ENCODE results near the gene GFPT1. TPM values are rescaled to one million over a fixed set of nuclear protein-coding genes. Genes with fewer than 3 reads are reported as not detected.

GFPT1 gene
- total RNA-seq, 1 experiment from 2014 or later: 37.0 TPM

GRCh38 chr2:69285379-69285894 is 101.6 kb downstream of the GFPT1 start:
- Histone ChIP-seq H3K9me3 (replicated peaks) (no peaks in the 10 kb centered on the region), H3K27me3 (replicated peaks) (no peaks in the 10 kb centered on the region), H3K4me1 (replicated peaks) (0 out of 2 replicates have a peak, but pooled peaks cover 5% of the 10 kb centered on the region), H3K27ac (no peak overlapping the region), H3K4me3 (no peak overlapping the region), H3K36me3 (no peaks in the 10 kb centered on the region)
- DNase-seq (ENCODE audit: low read depth in 1 of 2, low spot score in 2 of 2): no peak

GRCh38 chr2:69280796-69281412 is 106.1 kb downstream of the GFPT1 start:
- Histone ChIP-seq H3K27me3 (replicated peaks) (no peaks in the 10 kb centered on the region), H3K36me3 (no peaks in the 10 kb centered on the region), H3K4me3 (no peak overlapping the region), H3K9me3 (replicated peaks) (no peaks in the 10 kb centered on the region), H3K4me1 (replicated peaks) (peaks cover 9% of the 10 kb centered on the region), H3K27ac (no peak overlapping the region)
- no peak for DNase-seq (ENCODE audit: low read depth in 1 of 2, low spot score in 2 of 2)

GRCh38 chr2:69279931-69280681 is 106.9 kb downstream of the GFPT1 start:
- Histone ChIP-seq H3K9me3 (replicated peaks) (no peaks in the 10 kb centered on the region), H3K27me3 (replicated peaks) (no peaks in the 10 kb centered on the region), H3K4me3 (no peak overlapping the region), H3K27ac (no peak overlapping the region), H3K4me1 (replicated peaks) (peaks cover 4% of the 10 kb centered on the region), H3K36me3 (no peaks in the 10 kb centered on the region)
- no peak for DNase-seq (ENCODE audit: low read depth in 1 of 2, low spot score in 2 of 2)

- no peaks in the 10 kb centered on the region for H3K27me3 ChIP-seq (replicated peaks)
- DNase-seq (ENCODE audit: low read depth in 1 of 2, low spot score in 2 of 2): no peak
- H3K9me3 ChIP-seq (replicated peaks): no peaks in the 10 kb centered on the region
- no peaks in the 10 kb centered on the region for H3K36me3 ChIP-seq
- peaks cover 4% of the 10 kb centered on the region for H3K4me1 ChIP-seq (replicated peaks)
- no peak overlapping the region for H3K4me3 ChIP-seq
- no peak overlapping the region for H3K27ac ChIP-seq
These were observed 107.8 kb downstream of the GFPT1 start for GRCh38 chr2:69279211-69279610.

GRCh38 chr2:69278366-69278765 is 108.7 kb downstream of the GFPT1 start:
- no peaks in the 10 kb centered on the region for H3K9me3 ChIP-seq (replicated peaks)
- peaks cover 4% of the 10 kb centered on the region for H3K4me1 ChIP-seq (replicated peaks)
- H3K27ac ChIP-seq: no peak overlapping the region
- H3K27me3 ChIP-seq (replicated peaks): no peaks in the 10 kb centered on the region
- H3K36me3 ChIP-seq: no peaks in the 10 kb centered on the region
- peak in 1 of 2 experiments; percentile 40 for DNase-seq (ENCODE audit: low read depth in 1 of 2, low spot score in 2 of 2)
- no peak overlapping the region for H3K4me3 ChIP-seq

- Histone ChIP-seq H3K27me3 (replicated peaks) (no peaks in the 10 kb centered on the region), H3K4me1 (replicated peaks) (peaks cover 4% of the 10 kb centered on the region), H3K4me3 (no peak overlapping the region), H3K36me3 (no peaks in the 10 kb centered on the region), H3K9me3 (replicated peaks) (no peaks in the 10 kb centered on the region), H3K27ac (no peak overlapping the region)
- no peak for DNase-seq (ENCODE audit: low read depth in 1 of 2, low spot score in 2 of 2)
These were observed 111.5 kb downstream of the GFPT1 start for GRCh38 chr2:69275490-69275889.

- Histone ChIP-seq H3K4me3 (no peak overlapping the region), H3K27ac (no peak overlapping the region), H3K9me3 (replicated peaks) (no peaks in the 10 kb centered on the region), H3K4me1 (replicated peaks) (no peaks in the 10 kb centered on the region), H3K36me3 (no peaks in the 10 kb centered on the region), H3K27me3 (replicated peaks) (no peaks in the 10 kb centered on the region)
- DNase-seq (ENCODE audit: low read depth in 1 of 2, low spot score in 2 of 2): no peak
These were observed 114.1 kb downstream of the GFPT1 start for GRCh38 chr2:69272803-69273471.

- no peaks in the 10 kb centered on the region for H3K36me3 ChIP-seq
- no peak overlapping the region for H3K4me3 ChIP-seq
- no peak overlapping the region for H3K27ac ChIP-seq
- DNase-seq (ENCODE audit: low read depth in 1 of 2, low spot score in 2 of 2): no peak
- H3K9me3 ChIP-seq (replicated peaks): no peaks in the 10 kb centered on the region
- no peaks in the 10 kb centered on the region for H3K4me1 ChIP-seq (replicated peaks)
- no peaks in the 10 kb centered on the region for H3K27me3 ChIP-seq (replicated peaks)
These were observed 115.2 kb downstream of the GFPT1 start for GRCh38 chr2:69271831-69272257.

Other genes starting within 250 kb of the GFPT1 start
- gene NFU1, start 50.2 kb upstream of the GFPT1 start, total RNA-seq (2014; rRNA removed; shearing (Covaris generic)): 51.2 and 140 TPM in 2 replicates